ENCODE results near the gene NDUFA8. TPM values are rescaled to one million over a fixed set of nuclear protein-coding genes. Genes with fewer than 3 reads are reported as not detected.

The NDUFA8 gene
- total and polyA plus RNA-seq, 10 of the 15 experiments (the other 5 are each of a cell fraction or from before 2014, with no cell fraction given), result 44.9 to 159 (median 90.8) TPM

DNA sequence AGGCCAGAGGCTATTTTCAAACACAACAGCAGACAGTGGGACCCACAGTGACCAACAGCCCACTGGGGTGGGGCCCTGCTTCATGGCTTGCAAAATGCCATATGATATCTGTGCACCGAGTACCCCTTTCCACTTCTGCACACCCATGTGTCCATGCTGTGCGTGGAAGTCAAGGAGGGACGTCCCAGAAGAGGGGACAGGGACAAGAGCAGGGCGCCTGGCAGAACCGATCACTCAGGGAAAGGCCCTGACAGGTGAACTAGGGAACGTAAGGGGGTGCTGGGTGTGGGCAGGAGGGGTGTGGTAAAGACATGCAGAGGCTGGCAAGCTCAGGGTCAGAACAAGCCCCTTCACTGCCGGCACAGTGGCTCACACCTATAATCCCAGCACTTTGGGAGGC lies 58.8 kb downstream of the NDUFA8 start:
- no peak for DNase-seq (ENCODE audit: low read depth, low spot score)
- Histone ChIP-seq H3K36me3 (ENCODE audit: control insufficient read depth in 2 of 2, insufficient read depth in 2 of 2, low read length in 1 of 2) (no peaks in the 10 kb centered on the region), H3K4me3 (no peak overlapping the region), H3K4me1 (ENCODE audit: control insufficient read depth, insufficient read depth, low read length) (no peaks in the 10 kb centered on the region), H4K20me1 (ENCODE audit: control insufficient read depth, insufficient read depth) (no peaks in the 10 kb centered on the region), H3K9me3 (replicated peaks; ENCODE audit: control insufficient read depth, insufficient read depth, low read length) (no peaks in the 10 kb centered on the region; the same call in 2 of the 3 replicates), H3K27ac (ENCODE audit: control insufficient read depth, insufficient read depth) (no peak overlapping the region), H2AFZ (ENCODE audit: control insufficient read depth, low read depth, low read length) (no peak overlapping the region), H3K27me3 (replicated peaks in 1 of 2; ENCODE audit: control insufficient read depth in 2 of 2, insufficient read depth in 2 of 2, low read length in 1 of 2) (no peaks in the 10 kb centered on the region), H3K79me2 (ENCODE audit: control insufficient read depth, insufficient read depth, low read length) (no peaks in the 10 kb centered on the region), H3K4me2 (ENCODE audit: control insufficient read depth, insufficient read depth) (no peak overlapping the region), H3K9ac (ENCODE audit: control insufficient read depth, insufficient read depth, low read length) (no peak overlapping the region)
- ChIA-PET POLR2A (no interaction called here), SMC1A (ENCODE audit: uncharacterized antibody, unreplicated experiment) (interaction anchor here (1.2 kb wide), 1 partner anchor 24 kb away, joined by 6 read pairs; no protein-coding TSS in a partner anchor), CTCF (interaction anchor here (1.0 to 3.9 kb wide), 3 partner anchors 21 to 32 kb away, joined by 3 to 18 read pairs (median 4); no protein-coding TSS in a partner anchor), RAD21 (ENCODE audit: unreplicated experiment) (interaction anchor here (0.9 to 2.1 kb wide), 2 partner anchors 24 to 250 kb away, joined by 4 to 8 read pairs; no protein-coding TSS in a partner anchor)
- TF ChIP-seq EP300 (IDR thresholded peaks at IDR 0.05; ENCODE audit: borderline replicate concordance in 1 of 2, control insufficient read depth in 1 of 2, low read depth in 2 of 2, low read length in 2 of 2) (no peak), LARP7 (IDR thresholded peaks at IDR 0.05) (no peak)
- BruUV-seq (replicated peaks), result no TSS peak
- in situ Hi-C loops (cut with MboI) (no loop called here), intact Hi-C loops (cut with micrococcal nuclease; ENCODE audit: unreplicated experiment) (no loop called here)
- no peak for FAIRE-seq
- no peak for ATAC-seq
- WGBS (ENCODE audit: insufficient coverage, insufficient replicate concordance, low lambda C conversion rate, missing lambda C conversion rate), result 58% methylated on average over 7 of the region's 7 CpGs

- H3K4me1 ChIP-seq (ENCODE audit: control insufficient read depth, insufficient read depth, low read length), result no peaks in the 10 kb centered on the region
- BruUV-seq (replicated peaks), result no TSS peak
- no peak overlapping the region; the same call in 1 of the 2 replicates for H2AFZ ChIP-seq (ENCODE audit: control insufficient read depth, low read depth, low read length)
- ChIA-PET RAD21 (ENCODE audit: unreplicated experiment) (interaction anchor here (0.6 to 3.9 kb wide), 16 partner anchors 9 to 354 kb away, joined by 3 to 76 read pairs (median 3); no protein-coding TSS in a partner anchor), CTCF (interaction anchor here (0.7 to 4.8 kb wide), 51 partner anchors 9 to 1040 kb away, joined by 3 to 163 read pairs (median 5); partner anchors contain the start of genes MRRF and RBM18), POLR2A (no interaction called here), SMC1A (ENCODE audit: uncharacterized antibody, unreplicated experiment) (interaction anchor here (0.7 to 3.6 kb wide), 18 partner anchors 9 to 1250 kb away, joined by 3 to 41 read pairs (median 4); no protein-coding TSS in a partner anchor)
- H3K9ac ChIP-seq (ENCODE audit: control insufficient read depth, insufficient read depth, low read length), result no peak overlapping the region
- H3K36me3 ChIP-seq (ENCODE audit: control insufficient read depth in 2 of 2, insufficient read depth in 2 of 2, low read length in 1 of 2), result no peaks in the 10 kb centered on the region
- 18% methylated on average over 16 of the region's 16 CpGs for WGBS (ENCODE audit: insufficient coverage, insufficient replicate concordance, low lambda C conversion rate, missing lambda C conversion rate)
- no peak for DNase-seq (ENCODE audit: low read depth, low spot score)
- H3K27me3 ChIP-seq (replicated peaks in 1 of 2; ENCODE audit: control insufficient read depth in 2 of 2, insufficient read depth in 2 of 2, low read length in 1 of 2), result no peaks in the 10 kb centered on the region; a peak in 1 of 4 replicates
- no peaks in the 10 kb centered on the region for H4K20me1 ChIP-seq (ENCODE audit: control insufficient read depth, insufficient read depth)
- peak; percentile 89 for FAIRE-seq
- H3K27ac ChIP-seq (ENCODE audit: control insufficient read depth, insufficient read depth), result no peak overlapping the region
- H3K9me3 ChIP-seq (replicated peaks; ENCODE audit: control insufficient read depth, insufficient read depth, low read length), result no peaks in the 10 kb centered on the region; the same call in 2 of the 3 replicates
- no peak overlapping the region for H3K4me2 ChIP-seq (ENCODE audit: control insufficient read depth, insufficient read depth)
- peak; percentile 94 for ATAC-seq
- in situ Hi-C loops (cut with MboI), result loop anchor here (10.0 kb wide), 1 partner anchor 715 kb away; no protein-coding TSS in a partner anchor
- no peaks in the 10 kb centered on the region for H3K79me2 ChIP-seq (ENCODE audit: control insufficient read depth, insufficient read depth, low read length)
- H3K4me3 ChIP-seq, result no peak overlapping the region
- intact Hi-C loops (cut with micrococcal nuclease; ENCODE audit: unreplicated experiment), result loop anchor here (1.0 to 2.0 kb wide), 4 partner anchors 24 to 711 kb away; no protein-coding TSS in a partner anchor
- TF ChIP-seq CBFB (IDR thresholded peaks at IDR 0.05; ENCODE audit: low read depth) (no peak), YY1 (IDR thresholded peaks at IDR 0.05; ENCODE audit: low read depth, low read length) (0 out of 2 replicates have a peak, but pooled peaks have one; percentile 30), NR2F1 (conservative IDR thresholded peaks at IDR 0.05) (peak; percentile 92)
- TF ChIP-seq, protein P1, sequence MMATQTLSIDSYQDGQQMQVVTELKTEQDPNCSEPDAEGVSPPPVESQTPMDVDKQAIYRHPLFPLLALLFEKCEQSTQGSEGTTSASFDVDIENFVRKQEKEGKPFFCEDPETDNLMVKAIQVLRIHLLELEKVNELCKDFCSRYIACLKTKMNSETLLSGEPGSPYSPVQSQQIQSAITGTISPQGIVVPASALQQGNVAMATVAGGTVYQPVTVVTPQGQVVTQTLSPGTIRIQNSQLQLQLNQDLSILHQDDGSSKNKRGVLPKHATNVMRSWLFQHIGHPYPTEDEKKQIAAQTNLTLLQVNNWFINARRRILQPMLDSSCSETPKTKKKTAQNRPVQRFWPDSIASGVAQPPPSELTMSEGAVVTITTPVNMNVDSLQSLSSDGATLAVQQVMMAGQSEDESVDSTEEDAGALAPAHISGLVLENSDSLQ (IDR thresholded peaks at IDR 0.05), result no peak
- TF ChIP-seq, protein P2, sequence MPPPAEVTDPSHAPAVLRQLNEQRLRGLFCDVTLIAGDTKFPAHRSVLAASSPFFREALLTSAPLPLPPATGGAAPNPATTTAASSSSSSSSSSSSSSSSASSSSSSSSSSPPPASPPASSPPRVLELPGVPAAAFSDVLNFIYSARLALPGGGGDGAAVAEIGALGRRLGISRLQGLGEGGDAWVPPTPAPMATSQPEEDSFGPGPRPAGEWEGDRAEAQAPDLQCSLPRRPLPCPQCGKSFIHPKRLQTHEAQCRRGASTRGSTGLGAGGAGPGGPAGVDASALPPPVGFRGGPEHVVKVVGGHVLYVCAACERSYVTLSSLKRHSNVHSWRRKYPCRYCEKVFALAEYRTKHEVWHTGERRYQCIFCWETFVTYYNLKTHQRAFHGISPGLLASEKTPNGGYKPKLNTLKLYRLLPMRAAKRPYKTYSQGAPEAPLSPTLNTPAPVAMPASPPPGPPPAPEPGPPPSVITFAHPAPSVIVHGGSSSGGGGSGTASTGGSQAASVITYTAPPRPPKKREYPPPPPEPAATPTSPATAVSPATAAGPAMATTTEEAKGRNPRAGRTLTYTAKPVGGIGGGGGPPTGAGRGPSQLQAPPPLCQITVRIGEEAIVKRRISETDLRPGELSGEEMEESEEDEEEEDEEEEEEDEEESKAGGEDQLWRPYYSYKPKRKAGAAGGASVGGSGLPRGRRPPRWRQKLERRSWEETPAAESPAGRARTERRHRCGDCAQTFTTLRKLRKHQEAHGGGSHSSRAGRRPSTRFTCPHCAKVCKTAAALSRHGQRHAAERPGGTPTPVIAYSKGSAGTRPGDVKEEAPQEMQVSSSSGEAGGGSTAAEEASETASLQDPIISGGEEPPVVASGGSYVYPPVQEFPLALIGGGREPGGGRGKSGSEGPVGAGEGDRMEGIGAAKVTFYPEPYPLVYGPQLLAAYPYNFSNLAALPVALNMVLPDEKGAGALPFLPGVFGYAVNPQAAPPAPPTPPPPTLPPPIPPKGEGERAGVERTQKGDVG (CRISPR knock-in tag; IDR thresholded peaks at IDR 0.05), result no peak
Measured at GRCh38 chr9:122099271-122099869, 60.2 kb downstream of the NDUFA8 start.

Data from GM12878 (cell line).